ENCODE measurements around the gene U2SURP.

U2SURP gene

GRCh38 chr3:142990721-142991120 lies 10.6 kb upstream of the U2SURP start:
- H3K36me3 ChIP-seq (ENCODE audit: control insufficient read depth, low read length), result no peaks in the 10 kb centered on the region
- H4K20me1 ChIP-seq (ENCODE audit: control insufficient read depth, insufficient read depth, low read depth, low read length), result no peaks in the 10 kb centered on the region
- no peak for TF ChIP-seq EZH2phosphoT487 (IDR thresholded peaks at IDR 0.05; ENCODE audit: borderline replicate concordance, low read length)
- TF ChIP-seq, protein P1, sequence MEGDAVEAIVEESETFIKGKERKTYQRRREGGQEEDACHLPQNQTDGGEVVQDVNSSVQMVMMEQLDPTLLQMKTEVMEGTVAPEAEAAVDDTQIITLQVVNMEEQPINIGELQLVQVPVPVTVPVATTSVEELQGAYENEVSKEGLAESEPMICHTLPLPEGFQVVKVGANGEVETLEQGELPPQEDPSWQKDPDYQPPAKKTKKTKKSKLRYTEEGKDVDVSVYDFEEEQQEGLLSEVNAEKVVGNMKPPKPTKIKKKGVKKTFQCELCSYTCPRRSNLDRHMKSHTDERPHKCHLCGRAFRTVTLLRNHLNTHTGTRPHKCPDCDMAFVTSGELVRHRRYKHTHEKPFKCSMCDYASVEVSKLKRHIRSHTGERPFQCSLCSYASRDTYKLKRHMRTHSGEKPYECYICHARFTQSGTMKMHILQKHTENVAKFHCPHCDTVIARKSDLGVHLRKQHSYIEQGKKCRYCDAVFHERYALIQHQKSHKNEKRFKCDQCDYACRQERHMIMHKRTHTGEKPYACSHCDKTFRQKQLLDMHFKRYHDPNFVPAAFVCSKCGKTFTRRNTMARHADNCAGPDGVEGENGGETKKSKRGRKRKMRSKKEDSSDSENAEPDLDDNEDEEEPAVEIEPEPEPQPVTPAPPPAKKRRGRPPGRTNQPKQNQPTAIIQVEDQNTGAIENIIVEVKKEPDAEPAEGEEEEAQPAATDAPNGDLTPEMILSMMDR (IDR thresholded peaks at IDR 0.05; ENCODE audit: low read depth, low read length, poor library complexity, severe bottlenecking), result no peak
- H3K27ac ChIP-seq (ENCODE audit: low read depth, low read length), result no peak overlapping the region
- H3K4me2 ChIP-seq (ENCODE audit: low read length), result no peak overlapping the region
- no peaks in the 10 kb centered on the region for H3K79me2 ChIP-seq (ENCODE audit: control insufficient read depth, low read length)
- no peaks in the 10 kb centered on the region for H3K9me3 ChIP-seq (ENCODE audit: control insufficient read depth, insufficient read depth, low read length)
- H3K9me2 ChIP-seq (replicated peaks; ENCODE audit: control insufficient read depth, low read length), result no peaks in the 10 kb centered on the region
- no peaks in the 10 kb centered on the region for H3K27me3 ChIP-seq (ENCODE audit: control insufficient read depth, low read length)
- H3F3A ChIP-seq (ENCODE audit: control insufficient read depth, insufficient read depth), result no peaks in the 10 kb centered on the region
- no peak overlapping the region for H3K4me3 ChIP-seq (ENCODE audit: low read length)
- peaks cover 3% of the 10 kb centered on the region for H3K4me1 ChIP-seq (ENCODE audit: control insufficient read depth, low read length)

- H3K4me1 ChIP-seq (ENCODE audit: control insufficient read depth, low read length), result peaks cover 3% of the 10 kb centered on the region
- no peaks in the 10 kb centered on the region for H3K27me3 ChIP-seq (ENCODE audit: control insufficient read depth, low read length)
- no peak for TF ChIP-seq EZH2phosphoT487 (IDR thresholded peaks at IDR 0.05; ENCODE audit: borderline replicate concordance, low read length)
- TF ChIP-seq, protein P1 (IDR thresholded peaks at IDR 0.05; ENCODE audit: low read depth, low read length, poor library complexity, severe bottlenecking), result no peak
- H3K9me3 ChIP-seq (ENCODE audit: control insufficient read depth, insufficient read depth, low read length), result no peaks in the 10 kb centered on the region
- H3K9me2 ChIP-seq (replicated peaks; ENCODE audit: control insufficient read depth, low read length), result no peaks in the 10 kb centered on the region
- no peak overlapping the region for H3K4me2 ChIP-seq (ENCODE audit: low read length)
- no peak overlapping the region for H3K4me3 ChIP-seq (ENCODE audit: low read length)
- H3K79me2 ChIP-seq (ENCODE audit: control insufficient read depth, low read length), result no peaks in the 10 kb centered on the region
- no peaks in the 10 kb centered on the region for H4K20me1 ChIP-seq (ENCODE audit: control insufficient read depth, insufficient read depth, low read depth, low read length)
- H3K27ac ChIP-seq (ENCODE audit: low read depth, low read length), result no peak overlapping the region
- no peaks in the 10 kb centered on the region for H3K36me3 ChIP-seq (ENCODE audit: control insufficient read depth, low read length)
- no peaks in the 10 kb centered on the region for H3F3A ChIP-seq (ENCODE audit: control insufficient read depth, insufficient read depth)
Observed at GRCh38 chr3:142992323-142992722, 9.0 kb upstream of the U2SURP start.

- no peaks in the 10 kb centered on the region for H3K9me3 ChIP-seq (ENCODE audit: control insufficient read depth, insufficient read depth, low read length)
- no peaks in the 10 kb centered on the region for H3F3A ChIP-seq (ENCODE audit: control insufficient read depth, insufficient read depth)
- H3K4me1 ChIP-seq (ENCODE audit: control insufficient read depth, low read length), result peaks cover 3% of the 10 kb centered on the region
- H3K36me3 ChIP-seq (ENCODE audit: control insufficient read depth, low read length), result no peaks in the 10 kb centered on the region
- no peaks in the 10 kb centered on the region for H3K27me3 ChIP-seq (ENCODE audit: control insufficient read depth, low read length)
- TF ChIP-seq, protein P1 (IDR thresholded peaks at IDR 0.05; ENCODE audit: low read depth, low read length, poor library complexity, severe bottlenecking), result peak; percentile 83
- no peak for TF ChIP-seq EZH2phosphoT487 (IDR thresholded peaks at IDR 0.05; ENCODE audit: borderline replicate concordance, low read length)
- no peak overlapping the region for H3K27ac ChIP-seq (ENCODE audit: low read depth, low read length)
- no peaks in the 10 kb centered on the region for H4K20me1 ChIP-seq (ENCODE audit: control insufficient read depth, insufficient read depth, low read depth, low read length)
- H3K4me3 ChIP-seq (ENCODE audit: low read length), result no peak overlapping the region
- no peak overlapping the region for H3K4me2 ChIP-seq (ENCODE audit: low read length)
- no peaks in the 10 kb centered on the region for H3K9me2 ChIP-seq (replicated peaks; ENCODE audit: control insufficient read depth, low read length)
- H3K79me2 ChIP-seq (ENCODE audit: control insufficient read depth, low read length), result no peaks in the 10 kb centered on the region
Observed at GRCh38 chr3:142993958-142994442, 7.4 kb upstream of the U2SURP start.

Measured in DOHH2 (cell line).